SU-DHL-6 (cell line): ENCODE measurements around the gene PRKCZ.

Experiments
- H2AFZ ChIP-seq: fragments of 200-600 bp; sonication (generic); 2 replicates; pipeline ENCODE4 v1.6.1; 2014; ENCODE audit warnings: low read depth, mild to moderate bottlenecking, moderate library complexity, mixed read lengths, antibody characterized with exemption, low read length; ENCODE audit not compliant: severe bottlenecking
- H3F3A ChIP-seq: fragments of 200-600 bp; shearing (Covaris generic); 2 replicates; pipeline ENCODE4 v1.6.0; 2016; ENCODE audit warnings: antibody characterized with exemption, mild to moderate bottlenecking; ENCODE audit not compliant: insufficient read depth
- H3K27ac ChIP-seq: fragments of 200-600 bp; sonication (generic); 2 replicates; pipeline ENCODE4 v1.5.1; 2016; ENCODE audit warnings: low read depth, mild to moderate bottlenecking, low read length, moderate library complexity, mixed read lengths
- H3K27me3 ChIP-seq: fragments of 200-600 bp; sonication (generic), shearing (Covaris generic); 2 replicates; pipeline ENCODE4 v1.6.0; 2014; ENCODE audit warnings: mild to moderate bottlenecking, low read length
- H3K36me3 ChIP-seq: fragments of 200-600 bp; sonication (generic); 2 replicates; pipeline ENCODE4 v1.6.1; 2014; ENCODE audit warnings: mild to moderate bottlenecking, low read length, mixed read lengths
- H3K4me2 ChIP-seq: fragments of 300-600, 200-600 bp; shearing (Covaris generic), sonication (generic); 2 replicates; pipeline ENCODE4 v1.6.0; 2014; ENCODE audit warnings: low read length, low read depth, mild to moderate bottlenecking; ENCODE audit not compliant: poor library complexity, severe bottlenecking
- H3K4me3 ChIP-seq: fragments of 200-600 bp; sonication (generic); 2 replicates; pipeline ENCODE4 v1.5.1; 2014; ENCODE audit warnings: antibody characterized with exemption, low read length, mild to moderate bottlenecking, mixed read lengths; ENCODE audit not compliant: insufficient read depth, poor library complexity, severe bottlenecking
- H3K79me2 ChIP-seq: fragments of 200-600 bp; sonication (generic); 2 replicates; pipeline ENCODE4 v1.6.1; 2014; ENCODE audit warnings: mild to moderate bottlenecking, low read length, moderate library complexity; ENCODE audit not compliant: insufficient read depth
- H3K9ac ChIP-seq: fragments of 200-600 bp; sonication (generic); 2 replicates; pipeline ENCODE4 v1.7.0; 2014; ENCODE audit warnings: mild to moderate bottlenecking, low read length
- H3K9me2 ChIP-seq: fragments of 200-600 bp; sonication (generic); replicated peaks from 2 replicates; pipeline ENCODE4 v1.6.1; 2014; ENCODE audit warnings: low read length; ENCODE audit not compliant: insufficient read depth
- H3K9me3 ChIP-seq: fragments of 200-600 bp; sonication (generic); 2 replicates; pipeline ENCODE4 v1.6.1; 2014; ENCODE audit warnings: low read length, mixed read lengths; ENCODE audit not compliant: insufficient read depth
- H4K20me1 ChIP-seq: fragments of 200-600 bp; sonication (generic); 2 replicates; pipeline ENCODE4 v1.6.1; 2014; ENCODE audit warnings: low read depth, mild to moderate bottlenecking, antibody characterized with exemption, low read length, moderate library complexity, mixed read lengths
- CTCF ChIP-seq: fragments of 200-600 bp; sonication (generic); IDR thresholded peaks from one replicate; pipeline ENCODE4 v1.5.1; 2017; ENCODE audit warnings: antibody characterized with exemption, mild to moderate bottlenecking, low read length, moderate library complexity; ENCODE audit not compliant: insufficient read depth, poor library complexity, severe bottlenecking
- EZH2phosphoT487 ChIP-seq: fragments of 200-600 bp; sonication (generic), shearing (Covaris generic); conservative IDR thresholded peaks from 2 replicates; pipeline ENCODE4 v1.6.1; 2018; ENCODE audit warnings: mild to moderate bottlenecking, antibody characterized with exemption, low read length, moderate library complexity, mixed read lengths

Gene PRKCZ

GRCh38 chr1:2158272-2158671, 108.1 kb downstream of the PRKCZ start:
- Histone ChIP-seq H3K36me3 (no peaks in the 10 kb centered on the region), H3K4me2 (no peak overlapping the region), H3K27me3 (no peaks in the 10 kb centered on the region), H3K9me3 (no peaks in the 10 kb centered on the region), H2AFZ (no peak overlapping the region), H3K4me3 (no peak overlapping the region), H4K20me1 (no peaks in the 10 kb centered on the region), H3F3A (no peaks in the 10 kb centered on the region), H3K9me2 (no peaks in the 10 kb centered on the region), H3K79me2 (no peaks in the 10 kb centered on the region), H3K27ac (no peak overlapping the region), H3K9ac (no peak overlapping the region)
- TF ChIP-seq EZH2phosphoT487 (no peak), CTCF (no peak)

GRCh38 chr1:2159124-2159523, 108.9 kb downstream of the PRKCZ start:
- Histone ChIP-seq H3F3A (no peaks in the 10 kb centered on the region), H3K4me2 (no peak overlapping the region), H3K79me2 (no peaks in the 10 kb centered on the region), H3K27ac (no peak overlapping the region), H3K36me3 (no peaks in the 10 kb centered on the region), H3K4me3 (no peak overlapping the region), H4K20me1 (no peaks in the 10 kb centered on the region), H3K9me2 (no peaks in the 10 kb centered on the region), H3K9ac (no peak overlapping the region), H2AFZ (no peak overlapping the region), H3K27me3 (no peaks in the 10 kb centered on the region), H3K9me3 (no peaks in the 10 kb centered on the region)
- TF ChIP-seq EZH2phosphoT487, result no peak
- no peak for TF ChIP-seq CTCF

- Histone ChIP-seq H3K9me3 (no peaks in the 10 kb centered on the region), H3K27me3 (no peaks in the 10 kb centered on the region), H3K9me2 (no peaks in the 10 kb centered on the region), H2AFZ (no peak overlapping the region), H3K36me3 (no peaks in the 10 kb centered on the region), H3F3A (no peaks in the 10 kb centered on the region), H3K27ac (no peak overlapping the region), H4K20me1 (no peaks in the 10 kb centered on the region), H3K79me2 (no peaks in the 10 kb centered on the region), H3K4me2 (no peak overlapping the region), H3K4me3 (no peak overlapping the region), H3K9ac (no peak overlapping the region)
- no peak for TF ChIP-seq CTCF
- no peak for TF ChIP-seq EZH2phosphoT487
Measured at GRCh38 chr1:2160451-2161300, 110.5 kb downstream of the PRKCZ start.
